Upper lobe of left lung (tissue), 6 donors: ENCODE measurements around the gene KITLG. TPM values are rescaled to one million over a fixed set of nuclear protein-coding genes. Genes with fewer than 3 reads are reported as not detected.

Source experiments
- ATAC-seq, 2 donors: fragments of 200-7000 bp; cut with Tn5 transposase; one replicate each; pipeline ENCODE4 v1.9.1; 2022; ENCODE audit warnings: mild to moderate bottlenecking in 2 of 2, moderate library complexity in 2 of 2; ENCODE audit not compliant: low FRiP score in 2 of 2
- DNase-seq, 2 donors: peaks; one replicate each; pipeline ENCODE4 v3.0.0-alpha.2; 2019 to 2020
- H3K27ac ChIP-seq, 4 donors: fragments of 200-600 bp; sonication (generic); one replicate each; pipeline ENCODE4 v1.5.1; 2016 to 2019
- H3K27me3 ChIP-seq, 4 donors: fragments of 200-600 bp; sonication (generic); one replicate each; pipeline ENCODE4 v1.5.1; 2017 to 2019
- H3K36me3 ChIP-seq, 4 donors: fragments of 200-600 bp; sonication (generic); one replicate each; pipeline ENCODE4 v1.5.1; 2016 to 2019
- H3K4me1 ChIP-seq, 4 donors: fragments of 200-600 bp; sonication (generic); one replicate each; pipeline ENCODE4 v1.5.1; 2018 to 2019
- H3K4me3 ChIP-seq, 4 donors: fragments of 200-600 bp; sonication (generic); one replicate each; pipeline ENCODE4 v1.5.1; 2017 to 2019; ENCODE audit warnings: mild to moderate bottlenecking in 2 of 4, moderate library complexity in 1 of 4
- H3K9me3 ChIP-seq, 4 donors: fragments of 200-600 bp; sonication (generic); one replicate each; pipeline ENCODE4 v1.5.1; 2018 to 2019
- EP300 ChIP-seq, 4 donors: sonication (generic); formaldehyde crosslinking; IDR thresholded peaks; one replicate each; pipeline ENCODE4 v1.5.1; 2017; ENCODE audit warnings: antibody characterized with exemption in 4 of 4, control low read depth in 2 of 4
- POLR2A ChIP-seq, 4 donors: fragments of 450-650 bp; IDR thresholded peaks; one replicate each; pipeline ENCODE4 v1.5.1; 2016 to 2017; ENCODE audit warnings: antibody characterized with exemption in 4 of 4, mild to moderate bottlenecking in 2 of 4
- POLR2AphosphoS5 ChIP-seq, 2 donors: sonication (generic); formaldehyde crosslinking; IDR thresholded peaks; one replicate each; pipeline ENCODE4 v1.5.1; 2017; ENCODE audit warnings: antibody characterized with exemption in 2 of 2
- WGBS, 2 donors: methylation state at CpG; one replicate each; pipeline ENCODE4 v1.1.5; 2017 to 2018; 5-methylcytosine and 5-hydroxymethylcytosine counted together
- total RNA-seq, 6 donors: library from RNA; depleted of rRNA in 4 of 6; stranded (reverse); fragments of >200 nt in 4 of 6; gene quantifications; one replicate each; pipeline versions ENCODE4 v1.1.0 to v1.2.1, GENCODE V29; 2016 to 2021
- TF ChIP-seq, protein P1 (sequence below), 6 experiments: fragments of 450-650 bp in 4 of 6; fragments of 200-600 bp in 2 of 6; sonication (generic) in 2 of 6; IDR thresholded peaks; one replicate each; pipeline ENCODE4 v1.5.1; 2016 to 2019; ENCODE audit warnings: antibody characterized with exemption in 6 of 6
- donor health status: DM: no; HTN: no; CAD: no; lungs with moderate emphysema.
- donor health status: DM: no; HTN: yes; CAD: no; lungs with severe emphysema.

KITLG gene
- total RNA-seq, 6 donors from 2014 or later: 10.2 to 72.7 (median 36.6) TPM

DNA sequence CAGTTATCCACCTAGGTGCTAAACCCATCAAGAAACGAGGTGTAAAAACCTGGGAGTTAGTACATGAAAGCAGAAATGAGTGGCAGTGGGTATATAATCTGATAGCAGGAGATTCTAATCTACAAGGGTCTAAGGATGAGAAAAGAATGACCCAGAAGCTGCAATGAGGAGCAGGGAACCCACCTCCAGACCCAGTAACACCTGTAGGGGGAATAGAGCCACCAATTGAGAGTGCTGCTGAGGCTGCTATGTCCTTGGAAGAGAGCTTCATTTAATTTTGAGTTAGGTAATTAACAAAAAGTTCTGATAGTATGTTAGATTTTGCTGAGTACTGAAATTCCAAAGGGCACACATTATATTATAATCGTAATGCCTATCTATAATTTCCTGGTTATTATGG is 89.8 kb downstream of the KITLG start:
- WGBS, 2 donors: 91 to 94% methylated on average over 2 of the region's 2 CpGs
- Histone ChIP-seq H3K9me3 (no peaks in the 10 kb centered on the region), H3K27me3 (no peaks in the 10 kb centered on the region), H3K4me1 (no peaks in the 10 kb centered on the region), H3K4me3 (no peak overlapping the region), H3K27ac (no peak overlapping the region), H3K36me3 (no peaks in the 10 kb centered on the region)
- DNase-seq (no peak), ATAC-seq (no peak)
- no peak for TF ChIP-seq POLR2A (IDR thresholded peaks at IDR 0.05)
- no peak for TF ChIP-seq EP300 (IDR thresholded peaks at IDR 0.05)
- TF ChIP-seq POLR2AphosphoS5 (IDR thresholded peaks at IDR 0.05): no peak
- TF ChIP-seq, protein P1, sequence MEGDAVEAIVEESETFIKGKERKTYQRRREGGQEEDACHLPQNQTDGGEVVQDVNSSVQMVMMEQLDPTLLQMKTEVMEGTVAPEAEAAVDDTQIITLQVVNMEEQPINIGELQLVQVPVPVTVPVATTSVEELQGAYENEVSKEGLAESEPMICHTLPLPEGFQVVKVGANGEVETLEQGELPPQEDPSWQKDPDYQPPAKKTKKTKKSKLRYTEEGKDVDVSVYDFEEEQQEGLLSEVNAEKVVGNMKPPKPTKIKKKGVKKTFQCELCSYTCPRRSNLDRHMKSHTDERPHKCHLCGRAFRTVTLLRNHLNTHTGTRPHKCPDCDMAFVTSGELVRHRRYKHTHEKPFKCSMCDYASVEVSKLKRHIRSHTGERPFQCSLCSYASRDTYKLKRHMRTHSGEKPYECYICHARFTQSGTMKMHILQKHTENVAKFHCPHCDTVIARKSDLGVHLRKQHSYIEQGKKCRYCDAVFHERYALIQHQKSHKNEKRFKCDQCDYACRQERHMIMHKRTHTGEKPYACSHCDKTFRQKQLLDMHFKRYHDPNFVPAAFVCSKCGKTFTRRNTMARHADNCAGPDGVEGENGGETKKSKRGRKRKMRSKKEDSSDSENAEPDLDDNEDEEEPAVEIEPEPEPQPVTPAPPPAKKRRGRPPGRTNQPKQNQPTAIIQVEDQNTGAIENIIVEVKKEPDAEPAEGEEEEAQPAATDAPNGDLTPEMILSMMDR (IDR thresholded peaks at IDR 0.05): no peak

DNA sequence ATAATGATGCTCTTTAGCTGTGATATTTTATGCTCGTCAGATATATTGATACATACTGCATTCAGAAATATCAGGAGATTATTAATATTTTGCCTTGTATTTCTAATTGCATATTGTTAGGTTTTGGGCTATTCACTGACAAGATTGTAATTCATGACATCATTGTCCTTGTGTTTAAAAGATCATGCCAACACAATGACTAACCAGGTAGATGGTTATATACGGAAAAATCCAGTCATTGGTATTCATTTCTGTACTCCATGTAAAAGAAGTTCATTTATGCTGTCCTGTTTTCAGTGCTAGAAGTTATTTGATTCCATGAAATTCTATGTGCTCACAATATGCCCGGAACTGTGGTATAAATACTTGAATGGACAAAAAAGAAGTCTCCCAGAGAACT is 107.5 kb downstream of the KITLG start:
- H3K4me1 ChIP-seq: no peaks in the 10 kb centered on the region
- TF ChIP-seq EP300 (IDR thresholded peaks at IDR 0.05): no peak
- TF ChIP-seq POLR2AphosphoS5 (IDR thresholded peaks at IDR 0.05): no peak
- TF ChIP-seq, protein P1 (IDR thresholded peaks at IDR 0.05): no peak
- TF ChIP-seq POLR2A (IDR thresholded peaks at IDR 0.05): no peak
- no peaks in the 10 kb centered on the region for H3K36me3 ChIP-seq
- peaks cover 0 to 5% (median 0%) of the 10 kb centered on the region in 4 donors for H3K9me3 ChIP-seq
- DNase-seq: no peak
- no peak overlapping the region for H3K27ac ChIP-seq
- WGBS, 2 donors: 87 to 90% methylated on average over 3 of the region's 3 CpGs
- no peak overlapping the region for H3K4me3 ChIP-seq
- ATAC-seq: no peak
- no peaks in the 10 kb centered on the region for H3K27me3 ChIP-seq

GRCh38 chr12:88472248-88472647 is 108.0 kb downstream of the KITLG start:
- no peak overlapping the region for H3K27ac ChIP-seq
- DNase-seq: no peak
- no peak for TF ChIP-seq EP300 (IDR thresholded peaks at IDR 0.05)
- H3K36me3 ChIP-seq: no peaks in the 10 kb centered on the region
- H3K4me1 ChIP-seq: no peaks in the 10 kb centered on the region
- no peaks in the 10 kb centered on the region for H3K27me3 ChIP-seq
- WGBS, 2 donors: 69 to 76% methylated on average over 2 of the region's 2 CpGs
- peaks cover 0 to 3% (median 0%) of the 10 kb centered on the region in 4 donors for H3K9me3 ChIP-seq
- no peak for ATAC-seq
- H3K4me3 ChIP-seq: no peak overlapping the region

DNA sequence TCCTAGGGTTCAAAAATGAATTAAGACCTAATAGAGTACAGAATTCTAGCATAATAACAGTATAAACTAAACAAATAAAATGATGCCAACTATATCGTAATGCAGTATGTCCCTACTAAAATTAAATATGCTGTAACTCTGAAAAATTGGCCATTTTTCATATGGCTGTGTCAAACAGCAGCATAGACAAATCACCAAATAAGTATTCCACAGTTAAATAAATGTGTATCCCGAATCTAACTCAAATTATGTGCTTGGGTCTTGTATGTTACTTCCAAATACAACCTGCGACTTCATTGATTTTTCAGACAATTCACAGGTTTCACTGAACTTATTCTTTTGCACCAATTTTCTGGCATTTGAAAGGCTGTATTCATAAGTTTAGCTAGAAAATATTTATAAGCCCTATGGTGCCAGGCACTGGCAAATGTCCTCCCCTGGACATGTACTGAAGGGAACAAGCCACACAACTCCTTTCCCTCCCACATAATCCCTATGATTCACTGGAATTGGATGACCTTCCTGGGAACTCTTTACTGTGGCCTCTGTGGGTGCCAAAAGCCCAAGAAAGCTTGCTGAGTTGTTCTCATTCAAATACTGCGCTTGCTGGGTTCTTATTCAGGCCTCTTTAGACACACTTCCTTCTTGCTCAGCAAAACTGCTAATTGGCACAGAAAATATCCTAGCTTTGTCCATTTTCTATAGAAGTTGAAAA is 108.8 kb downstream of the KITLG start:
- Histone ChIP-seq H3K36me3 (no peaks in the 10 kb centered on the region), H3K4me1 (no peaks in the 10 kb centered on the region), H3K9me3 (no peaks in the 10 kb centered on the region), H3K27ac (no peak overlapping the region), H3K4me3 (no peak overlapping the region), H3K27me3 (no peaks in the 10 kb centered on the region)
- TF ChIP-seq, protein P1 (IDR thresholded peaks at IDR 0.05): no peak
- TF ChIP-seq POLR2A (IDR thresholded peaks at IDR 0.05) (no peak), EP300 (IDR thresholded peaks at IDR 0.05) (no peak), POLR2AphosphoS5 (IDR thresholded peaks at IDR 0.05) (no peak)
- 83 to 85% methylated on average over 4 of the region's 4 CpGs for WGBS, 2 donors
- ATAC-seq: peak in 1 of 2 donors; percentile 83
- no peak for DNase-seq

DNA sequence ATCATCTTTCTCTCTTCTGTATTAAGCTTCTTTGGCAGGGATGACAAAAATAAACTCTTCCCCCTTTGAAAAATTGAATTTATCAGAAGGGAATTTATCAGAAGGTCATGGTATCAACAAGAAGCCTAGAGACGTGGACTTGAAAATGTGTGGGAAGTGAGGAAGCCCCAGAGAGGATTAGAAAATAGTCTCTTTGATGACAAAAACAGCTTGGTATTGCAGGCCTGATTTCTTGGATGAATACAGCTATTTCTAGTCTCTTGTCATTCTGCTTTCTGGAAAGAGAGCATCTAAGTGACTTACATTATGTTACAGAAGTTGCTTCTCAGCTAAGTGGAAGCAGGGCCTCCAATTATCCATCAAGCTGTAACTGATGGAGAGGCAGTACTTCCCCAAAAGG is 111.1 kb downstream of the KITLG start:
- ATAC-seq: no peak
- no peaks in the 10 kb centered on the region for H3K36me3 ChIP-seq
- no peak overlapping the region for H3K27ac ChIP-seq
- WGBS, 2 donors: 72 to 78% methylated on average over 1 of the region's 1 CpG
- H3K4me3 ChIP-seq: no peak overlapping the region
- no peak for DNase-seq
- no peaks in the 10 kb centered on the region for H3K27me3 ChIP-seq
- no peaks in the 10 kb centered on the region for H3K4me1 ChIP-seq
- TF ChIP-seq POLR2A (IDR thresholded peaks at IDR 0.05) (no peak), POLR2AphosphoS5 (IDR thresholded peaks at IDR 0.05) (no peak), EP300 (IDR thresholded peaks at IDR 0.05) (no peak)
- TF ChIP-seq, protein P1 (IDR thresholded peaks at IDR 0.05): no peak
- no peaks in the 10 kb centered on the region for H3K9me3 ChIP-seq
